A549 (cell line): ENCODE results near the gene PXDN. TPM values are rescaled to one million over a fixed set of nuclear protein-coding genes. Genes with fewer than 3 reads are reported as not detected.

ENCODE experiments used
- ATAC-seq, 2 experiments: fragments of 200-7000 bp in 1 of 2; fragments of >200 bp in 1 of 2; cut with Nextera tagmentation in 1 of 2; cut with Tn5 transposase in 1 of 2; 3 replicates each; pipeline versions ENCODE4 v1.8.0 to v1.9.1; 2018 to 2020; ENCODE audit warnings: mild to moderate bottlenecking in 1 of 2, moderate library complexity in 1 of 2
- CTCF ChIA-PET: fragments of 300-600 bp; sonication (Branson Sonifier 250); formaldehyde crosslinking; extraction: SDS; loops from one replicate; lab custom pipeline; 2021; ENCODE audit warnings: antibody characterized with exemption, inconsistent platforms; lab: Yijun Ruan, JAX
- POLR2A ChIA-PET: fragments of 350-600 bp; formaldehyde crosslinking; extraction: SDS; loops from one replicate; lab custom pipeline; 2021; ENCODE audit warnings: antibody characterized with exemption, inconsistent platforms; lab: Yijun Ruan, JAX
- DNase-seq, 2 experiments: peaks; one replicate each; pipeline versions ENCODE4 v3.0.0 to v3.0.0-alpha.2; 2011 to 2016; ENCODE audit warnings: low read depth in 1 of 2, low spot score in 1 of 2
- FAIRE-seq: peaks from 2 replicates; lab custom pipeline; 2011; peaks lifted over from hg19 to GRCh38; lab: Jason Lieb, UNC
- H3K27ac ChIP-seq, 2 experiments: fragments of >200 bp; sonication (Bioruptor Twin); formaldehyde crosslinking; 3 replicates each; pipeline ENCODE4 v1.5.1; 2016 to 2017
- H3K4me1 ChIP-seq: fragments of >200 bp; sonication (Bioruptor Twin); formaldehyde crosslinking; 3 replicates; pipeline ENCODE4 v1.6.1; 2016
- H3K4me2 ChIP-seq: fragments of >200 bp; sonication (Bioruptor Twin); formaldehyde crosslinking; 3 replicates; pipeline ENCODE4 v1.6.1; 2016
- H3K4me3 ChIP-seq: fragments of >200 bp; sonication (Bioruptor Twin); formaldehyde crosslinking; 3 replicates; pipeline ENCODE4 v1.5.1; 2016
- H3K9me3 ChIP-seq: fragments of >200 bp; sonication (Bioruptor Twin); formaldehyde crosslinking; 3 replicates; pipeline ENCODE4 v1.6.1; 2016
- BHLHE40 ChIP-seq: IDR thresholded peaks from 2 replicates; pipeline ENCODE4 v1.6.1; 2012; ENCODE audit warnings: low read depth, low read length, inconsistent platforms
- CHD4 ChIP-seq: fragments of 200-600 bp; sonication (generic); IDR thresholded peaks from 2 replicates; pipeline ENCODE4 v1.6.1; 2016; ENCODE audit warnings: antibody characterized with exemption, mild to moderate bottlenecking, borderline replicate concordance
- CTCF ChIP-seq: fragments of >200 bp; sonication (Bioruptor Twin); formaldehyde crosslinking; IDR thresholded peaks from 3 replicates; pipeline ENCODE4 v1.5.1; 2016
- E2F6 ChIP-seq: IDR thresholded peaks from 2 replicates; pipeline ENCODE4 v1.6.1; 2012; ENCODE audit warnings: low read depth, borderline replicate concordance
- EHF ChIP-seq: fragments of 250-450 bp; sonication (Bioruptor Pico); IDR thresholded peaks from 2 replicates; pipeline ENCODE4 v1.5.0; 2020; ENCODE audit warnings: mild to moderate bottlenecking
- EP300 ChIP-seq, 2 experiments: fragments of >200 bp; sonication (Bioruptor Twin); formaldehyde crosslinking; IDR thresholded peaks; 2 replicates in 1 of 2; 3 replicates in 1 of 2; pipeline ENCODE4 v1.6.1; 2016 to 2017
- FOSL2 ChIP-seq, 2 experiments: fragments of 450-650 bp in 1 of 2; fragments of >200 bp in 1 of 2; sonication (Bioruptor Twin) in 1 of 2; formaldehyde crosslinking; IDR thresholded peaks; 2 replicates each; pipeline versions ENCODE4 v1.5.0 to v1.6.1; 2016 to 2020; ENCODE audit warnings: mild to moderate bottlenecking in 1 of 2, moderate library complexity in 1 of 2
- FOXS1 ChIP-seq: fragments of 250-450 bp; sonication (Bioruptor Pico); IDR thresholded peaks from 2 replicates; pipeline ENCODE4 v1.5.0; 2020; ENCODE audit warnings: mild to moderate bottlenecking, moderate library complexity
- GATA3 ChIP-seq: IDR thresholded peaks from 2 replicates; pipeline ENCODE4 v1.6.1; 2012; ENCODE audit warnings: borderline replicate concordance
- HOXB13 ChIP-seq: fragments of 250-450 bp; sonication (Bioruptor Pico); IDR thresholded peaks from 2 replicates; pipeline ENCODE4 v1.5.0; 2020; ENCODE audit warnings: low read depth, mild to moderate bottlenecking, moderate library complexity
- HOXB5 ChIP-seq: fragments of 250-450 bp; sonication (Bioruptor Pico); IDR thresholded peaks from 2 replicates; pipeline ENCODE4 v1.5.0; 2020; ENCODE audit warnings: mild to moderate bottlenecking, moderate library complexity
- JUNB ChIP-seq: fragments of >200 bp; sonication (Bioruptor Twin); formaldehyde crosslinking; IDR thresholded peaks from 2 replicates; pipeline ENCODE4 v1.6.1; 2016
- KDM1A ChIP-seq: fragments of 200-600 bp; sonication (generic); IDR thresholded peaks from 2 replicates; pipeline ENCODE4 v1.6.1; 2016; ENCODE audit warnings: low read depth, mild to moderate bottlenecking
- MAZ ChIP-seq: fragments of 150-350 bp; IDR thresholded peaks from 2 replicates; pipeline ENCODE4 v1.6.1; 2014; ENCODE audit warnings: antibody characterized with exemption, low read depth, low read length, borderline replicate concordance
- MYC ChIP-seq: IDR thresholded peaks from 2 replicates; pipeline ENCODE4 v1.6.1; 2012; ENCODE audit warnings: mild to moderate bottlenecking, inconsistent platforms, low read length, improper control_type of control experiment, borderline replicate concordance
- PHF8 ChIP-seq: fragments of 200-600 bp; sonication (generic); IDR thresholded peaks from 2 replicates; pipeline ENCODE4 v1.6.1; 2016; ENCODE audit warnings: low read depth, mild to moderate bottlenecking, antibody characterized with exemption, moderate library complexity, borderline replicate concordance
- RAD21 ChIP-seq, 2 experiments: fragments of >200 bp in 1 of 2; sonication (Bioruptor Twin) in 1 of 2; formaldehyde crosslinking in 1 of 2; IDR thresholded peaks in 1 of 2; conservative IDR thresholded peaks in 1 of 2; 2 replicates in 1 of 2; 3 replicates in 1 of 2; pipeline ENCODE4 v1.6.1; 2012 to 2018; ENCODE audit warnings: inconsistent platforms in 1 of 2
- RFX5 ChIP-seq: fragments of 450-650 bp; IDR thresholded peaks from 2 replicates; pipeline ENCODE4 v1.7.1; 2014; ENCODE audit warnings: antibody characterized with exemption, mild to moderate bottlenecking, moderate library complexity
- SMC3 ChIP-seq: fragments of >200 bp; sonication (Bioruptor Twin); formaldehyde crosslinking; IDR thresholded peaks from 3 replicates; pipeline ENCODE4 v1.6.1; 2018; ENCODE audit warnings: inconsistent platforms
- SREBF2 ChIP-seq: fragments of 450-650 bp; IDR thresholded peaks from 2 replicates; pipeline ENCODE4 v1.6.1; 2014; ENCODE audit warnings: mild to moderate bottlenecking, moderate library complexity
- ZFP36 ChIP-seq: fragments of 450-650 bp; IDR thresholded peaks from 2 replicates; pipeline ENCODE4 v1.6.1; 2014; ENCODE audit warnings: borderline replicate concordance; ENCODE audit not compliant: partially characterized antibody
- ZNF302 ChIP-seq: fragments of 250-450 bp; sonication (Bioruptor Pico); IDR thresholded peaks from 2 replicates; pipeline ENCODE4 v1.9.0; 2021; ENCODE audit warnings: inconsistent platforms, mild to moderate bottlenecking, moderate library complexity
- ZSCAN20 ChIP-seq: fragments of 250-450 bp; sonication (Bioruptor Pico); IDR thresholded peaks from 2 replicates; pipeline ENCODE4 v1.8.0; 2022; ENCODE audit warnings: mild to moderate bottlenecking, moderate library complexity
- WGBS: methylation state at CpG from one replicate; pipeline ENCODE4 v1.1.6; 2017; ENCODE audit errors: missing lambda C conversion rate; 5-methylcytosine and 5-hydroxymethylcytosine counted together
- polyA plus RNA-seq, 4 experiments: library from polyadenylated mRNA; depleted of rRNA in 3 of 4; stranded (reverse); fragments of >200 nt; fragmentation: RNase III in 1 of 4; extraction: RNeasy Plus Mini Kit Qiagen cat#74134 plus additional on column Dnase treatment in 1 of 4; gene quantifications; 2 replicates in 3 of 4; 3 replicates in 1 of 4; pipeline ENCODE4 v1.2.3, GENCODE V29; 2011 to 2017
- TF ChIP-seq, protein P1 (sequence below): IDR thresholded peaks from 2 replicates; pipeline ENCODE4 v1.6.1; 2012
- TF ChIP-seq, protein P2 (sequence below): fragments of >200 bp; sonication (Bioruptor Twin); formaldehyde crosslinking; IDR thresholded peaks from 3 replicates; pipeline ENCODE4 v1.6.1; 2016
- TF ChIP-seq, protein P3 (sequence below): fragments of 200-600 bp; sonication (generic); IDR thresholded peaks from 2 replicates; pipeline ENCODE4 v1.6.1; 2016; ENCODE audit warnings: antibody characterized with exemption, mild to moderate bottlenecking, moderate library complexity

The PXDN gene
- polyA plus RNA-seq, 2 of the 4 experiments (the other 2 are of a cell fraction): 3.7 to 7.3 TPM

DNA sequence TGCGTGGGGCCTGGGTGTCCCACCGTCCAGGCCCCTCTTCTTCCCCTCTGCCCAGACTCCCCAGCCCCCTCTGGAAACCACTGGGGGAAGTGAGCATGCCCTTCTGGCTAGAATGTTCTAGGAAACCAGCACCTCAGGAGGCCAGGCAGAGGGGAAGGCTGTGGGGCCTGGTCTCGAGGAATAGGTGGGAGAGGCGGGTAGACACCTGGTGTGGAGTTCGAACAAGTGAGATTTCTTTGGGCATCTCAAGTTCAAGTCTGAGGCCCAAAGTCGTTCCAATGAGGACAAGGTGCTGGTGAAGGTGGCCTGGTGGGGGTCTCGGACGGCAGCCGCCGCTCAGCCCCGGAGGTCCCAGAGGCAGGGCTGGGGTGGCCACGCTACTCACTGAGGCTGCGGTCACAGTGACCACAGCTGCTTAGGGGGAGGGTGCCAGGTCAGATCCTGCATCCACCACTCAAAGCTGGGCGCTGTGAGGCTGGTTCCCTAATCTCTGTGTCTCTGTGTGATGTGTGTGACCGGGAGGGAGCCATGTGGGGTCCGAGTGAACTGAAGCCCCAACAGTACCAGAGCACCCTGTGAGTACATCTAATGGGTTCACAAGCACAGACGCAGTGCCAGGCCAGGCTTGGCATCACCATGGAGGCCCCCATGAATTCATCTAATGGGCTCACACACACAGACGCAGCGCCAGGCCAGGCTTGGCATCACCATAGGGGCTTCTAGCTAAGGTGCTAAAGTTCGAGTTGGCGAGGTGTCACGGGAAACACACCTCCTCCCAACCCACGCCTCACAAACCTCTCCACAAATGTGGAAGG, 26.5 kb upstream of the PXDN start:
- CTCF ChIA-PET: interaction anchor here (0.7 to 2.4 kb wide), 15 partner anchors 8 to 224 kb away, joined by 3 to 26 read pairs (median 5); no protein-coding TSS in a partner anchor
- POLR2A ChIA-PET: no interaction called here
- 57% methylated on average over 23 of the region's 23 CpGs for WGBS

DNA sequence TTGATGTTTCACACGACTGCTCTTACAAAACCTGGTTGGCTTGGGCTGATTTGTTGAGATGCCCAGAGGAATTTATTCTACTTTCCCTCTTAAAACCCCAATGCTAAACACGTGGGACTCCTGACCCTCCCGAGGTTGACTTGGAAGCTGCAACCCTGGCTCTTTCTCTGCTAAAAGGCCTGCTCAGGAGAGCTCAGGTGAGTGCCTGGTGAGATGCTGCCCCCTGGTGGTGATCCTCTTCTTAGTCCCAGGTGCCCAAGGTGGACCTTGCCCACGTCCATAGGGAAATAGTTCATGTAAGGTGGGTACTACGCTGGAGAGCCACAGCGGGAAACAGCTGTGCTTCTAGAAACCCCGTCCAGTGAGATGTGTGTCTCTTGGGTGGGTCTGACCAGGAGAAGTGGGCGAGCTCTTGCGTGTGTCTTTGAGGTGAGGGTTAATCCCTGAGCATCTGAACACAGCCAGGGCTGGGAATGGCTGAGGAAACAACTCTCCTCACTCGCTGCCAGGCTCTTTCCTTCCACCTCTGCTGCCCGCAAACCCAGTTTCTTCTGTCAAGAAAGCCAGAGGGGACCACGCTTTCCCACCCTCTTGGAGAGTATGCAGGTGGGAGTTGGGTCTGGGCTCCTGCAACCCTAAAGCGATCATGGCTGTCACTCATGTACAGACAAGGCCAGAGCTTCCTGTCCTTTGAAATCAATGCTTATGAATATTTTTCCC, 25.5 kb upstream of the PXDN start:
- TF ChIP-seq, protein P1, sequence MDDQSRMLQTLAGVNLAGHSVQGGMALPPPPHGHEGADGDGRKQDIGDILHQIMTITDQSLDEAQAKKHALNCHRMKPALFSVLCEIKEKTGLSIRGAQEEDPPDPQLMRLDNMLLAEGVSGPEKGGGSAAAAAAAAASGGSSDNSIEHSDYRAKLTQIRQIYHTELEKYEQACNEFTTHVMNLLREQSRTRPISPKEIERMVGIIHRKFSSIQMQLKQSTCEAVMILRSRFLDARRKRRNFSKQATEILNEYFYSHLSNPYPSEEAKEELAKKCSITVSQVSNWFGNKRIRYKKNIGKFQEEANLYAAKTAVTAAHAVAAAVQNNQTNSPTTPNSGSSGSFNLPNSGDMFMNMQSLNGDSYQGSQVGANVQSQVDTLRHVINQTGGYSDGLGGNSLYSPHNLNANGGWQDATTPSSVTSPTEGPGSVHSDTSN: no peak
- TF ChIP-seq ZFP36 (no peak), PHF8 (no peak), KDM1A (no peak), GATA3 (no peak), MYC (no peak), CHD4 (no peak), HOXB13 (CRISPR knock-in tag) (no peak), RFX5 (no peak), SREBF2 (no peak), ZNF302 (CRISPR knock-in tag) (no peak), E2F6 (no peak), HOXB5 (no peak), MAZ (no peak), SMC3 (peak; percentile 74), EP300 (IDR thresholded peaks at IDR 0.05) (no peak), RAD21 (conservative IDR thresholded peaks at IDR 0.05 in 1 of 2, IDR thresholded peaks at IDR 0.05 in 1 of 2) (peak; percentile 76 to 89), EHF (no peak), CTCF (peak; percentile 81)
- TF ChIP-seq, protein P2, sequence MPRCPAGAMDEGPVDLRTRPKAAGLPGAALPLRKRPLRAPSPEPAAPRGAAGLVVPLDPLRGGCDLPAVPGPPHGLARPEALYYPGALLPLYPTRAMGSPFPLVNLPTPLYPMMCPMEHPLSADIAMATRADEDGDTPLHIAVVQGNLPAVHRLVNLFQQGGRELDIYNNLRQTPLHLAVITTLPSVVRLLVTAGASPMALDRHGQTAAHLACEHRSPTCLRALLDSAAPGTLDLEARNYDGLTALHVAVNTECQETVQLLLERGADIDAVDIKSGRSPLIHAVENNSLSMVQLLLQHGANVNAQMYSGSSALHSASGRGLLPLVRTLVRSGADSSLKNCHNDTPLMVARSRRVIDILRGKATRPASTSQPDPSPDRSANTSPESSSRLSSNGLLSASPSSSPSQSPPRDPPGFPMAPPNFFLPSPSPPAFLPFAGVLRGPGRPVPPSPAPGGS: no peak
- TF ChIP-seq, protein P3, sequence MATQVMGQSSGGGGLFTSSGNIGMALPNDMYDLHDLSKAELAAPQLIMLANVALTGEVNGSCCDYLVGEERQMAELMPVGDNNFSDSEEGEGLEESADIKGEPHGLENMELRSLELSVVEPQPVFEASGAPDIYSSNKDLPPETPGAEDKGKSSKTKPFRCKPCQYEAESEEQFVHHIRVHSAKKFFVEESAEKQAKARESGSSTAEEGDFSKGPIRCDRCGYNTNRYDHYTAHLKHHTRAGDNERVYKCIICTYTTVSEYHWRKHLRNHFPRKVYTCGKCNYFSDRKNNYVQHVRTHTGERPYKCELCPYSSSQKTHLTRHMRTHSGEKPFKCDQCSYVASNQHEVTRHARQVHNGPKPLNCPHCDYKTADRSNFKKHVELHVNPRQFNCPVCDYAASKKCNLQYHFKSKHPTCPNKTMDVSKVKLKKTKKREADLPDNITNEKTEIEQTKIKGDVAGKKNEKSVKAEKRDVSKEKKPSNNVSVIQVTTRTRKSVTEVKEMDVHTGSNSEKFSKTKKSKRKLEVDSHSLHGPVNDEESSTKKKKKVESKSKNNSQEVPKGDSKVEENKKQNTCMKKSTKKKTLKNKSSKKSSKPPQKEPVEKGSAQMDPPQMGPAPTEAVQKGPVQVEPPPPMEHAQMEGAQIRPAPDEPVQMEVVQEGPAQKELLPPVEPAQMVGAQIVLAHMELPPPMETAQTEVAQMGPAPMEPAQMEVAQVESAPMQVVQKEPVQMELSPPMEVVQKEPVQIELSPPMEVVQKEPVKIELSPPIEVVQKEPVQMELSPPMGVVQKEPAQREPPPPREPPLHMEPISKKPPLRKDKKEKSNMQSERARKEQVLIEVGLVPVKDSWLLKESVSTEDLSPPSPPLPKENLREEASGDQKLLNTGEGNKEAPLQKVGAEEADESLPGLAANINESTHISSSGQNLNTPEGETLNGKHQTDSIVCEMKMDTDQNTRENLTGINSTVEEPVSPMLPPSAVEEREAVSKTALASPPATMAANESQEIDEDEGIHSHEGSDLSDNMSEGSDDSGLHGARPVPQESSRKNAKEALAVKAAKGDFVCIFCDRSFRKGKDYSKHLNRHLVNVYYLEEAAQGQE: no peak
- Histone ChIP-seq H3K4me1 (no peaks in the 10 kb centered on the region), H3K4me2 (no peak overlapping the region), H3K4me3 (no peak overlapping the region), H3K27ac (no peak overlapping the region), H3K9me3 (no peaks in the 10 kb centered on the region)
- FAIRE-seq (no peak), ATAC-seq (peak; percentile 72 to 95; a peak in 5 of 6 replicates), DNase-seq (peak; percentile 74 to 87)
- ChIA-PET POLR2A (no interaction called here), CTCF (interaction anchor here (0.6 to 2.4 kb wide), 34 partner anchors 9 to 852 kb away, joined by 3 to 26 read pairs (median 4); no protein-coding TSS in a partner anchor)
- WGBS: 25% methylated on average over 13 of the region's 13 CpGs

More for the DNA sequence above, 26.5 kb upstream of the PXDN start:
- TF ChIP-seq ZSCAN20 (CRISPR knock-in tag): no peak
- TF ChIP-seq FOSL2 (IDR thresholded peaks at IDR 0.05): no peak
- no peak for TF ChIP-seq FOSL2 (CRISPR knock-in tag; IDR thresholded peaks at IDR 0.05)
- TF ChIP-seq EP300 (IDR thresholded peaks at IDR 0.05): no peak
- no peak for TF ChIP-seq BHLHE40
- TF ChIP-seq, protein P1: no peak
- TF ChIP-seq JUNB: no peak
- TF ChIP-seq FOXS1 (CRISPR knock-in tag): no peak
- Histone ChIP-seq H3K27ac (no peak overlapping the region), H3K4me1 (no peaks in the 10 kb centered on the region), H3K4me3 (no peak overlapping the region), H3K9me3 (no peaks in the 10 kb centered on the region), H3K4me2 (no peak overlapping the region)
- ATAC-seq: no peak
- no peak for DNase-seq
- FAIRE-seq: no peak
